SK-N-SH (cell line): Measurements from ENCODE around the gene RAMP1. TPM values are rescaled to one million over a fixed set of nuclear protein-coding genes. Genes with fewer than 3 reads are reported as not detected.

ENCODE experiments used
- CTCF ChIA-PET: fragments of 300-600, 350-600 bp; formaldehyde crosslinking; extraction: SDS; loops from one replicate; lab custom pipeline; 2021; lab: Yijun Ruan, JAX
- POLR2A ChIA-PET: fragments of 350-600 bp; sonication (Branson Sonifier 250); formaldehyde crosslinking; extraction: SDS; loops from one replicate; lab custom pipeline; 2020; ENCODE audit warnings: antibody characterized with exemption, inconsistent platforms; lab: Yijun Ruan, JAX
- DNase-seq: peaks from one replicate; pipeline ENCODE4 v3.0.0; 2012
- H2AFZ ChIP-seq: fragments of 200-600 bp; sonication (generic); 2 replicates; pipeline ENCODE4 v1.8.1; 2016; ENCODE audit warnings: antibody characterized with exemption, mild to moderate bottlenecking, low read depth
- H3F3A ChIP-seq: fragments of 200-600 bp; sonication (generic); replicated peaks from 2 replicates; pipeline ENCODE3; 2016; ENCODE audit warnings: antibody characterized with exemption, mild to moderate bottlenecking; ENCODE audit not compliant: insufficient read depth
- H3K27ac ChIP-seq, 2 experiments: fragments of 200-500 bp in 1 of 2; fragments of 200-600 bp in 1 of 2; sonication (Bioruptor generic) in 1 of 2; sonication (generic), shearing (Covaris generic) in 1 of 2; 2 replicates each; pipeline versions ENCODE4 v1.5.1 to v1.6.1; 2014 to 2016; ENCODE audit warnings: low read depth in 2 of 2, inconsistent platforms in 1 of 2, low read length in 1 of 2, mild to moderate bottlenecking in 1 of 2, mixed read lengths in 1 of 2
- H3K27me3 ChIP-seq: fragments of 200-600 bp; sonication (generic), shearing (Covaris generic); 2 replicates; pipeline ENCODE4 v1.6.1; 2016; ENCODE audit warnings: mixed run types; ENCODE audit not compliant: insufficient read depth
- H3K36me3 ChIP-seq, 2 experiments: fragments of 200-500 bp in 1 of 2; fragments of 200-600 bp in 1 of 2; sonication (Bioruptor generic) in 1 of 2; sonication (generic) in 1 of 2; replicated peaks in 1 of 2; 2 replicates each; pipeline versions ENCODE3 to v1.5.1; 2014 to 2016; ENCODE audit warnings: low read length in 1 of 2, mild to moderate bottlenecking in 1 of 2; ENCODE audit not compliant: insufficient read depth in 2 of 2, control insufficient read depth in 1 of 2
- H3K4me1 ChIP-seq, 2 experiments: fragments of 200-500 bp in 1 of 2; fragments of 200-600 bp in 1 of 2; sonication (Bioruptor generic) in 1 of 2; sonication (generic), shearing (Covaris generic) in 1 of 2; 2 replicates each; pipeline versions ENCODE4 v1.5.1 to v1.6.1; 2014 to 2016; ENCODE audit warnings: low read depth in 1 of 2, low read length in 1 of 2, mixed run types in 1 of 2; ENCODE audit not compliant: insufficient read depth in 2 of 2, control insufficient read depth in 1 of 2
- H3K4me2 ChIP-seq: fragments of 200-600 bp; sonication (generic), shearing (Covaris generic); 2 replicates; pipeline ENCODE4 v1.6.1; 2017; ENCODE audit warnings: mixed run types
- H3K4me3 ChIP-seq, 2 experiments: fragments of 200-500 bp in 1 of 2; fragments of 200-600 bp in 1 of 2; sonication (Bioruptor generic) in 1 of 2; sonication (generic), shearing (Covaris generic) in 1 of 2; 2 replicates each; pipeline versions ENCODE4 v1.5.1 to v1.8.1; 2014 to 2016; ENCODE audit warnings: low read depth in 2 of 2, inconsistent platforms in 1 of 2, low read length in 1 of 2, mild to moderate bottlenecking in 1 of 2, mixed read lengths in 1 of 2, moderate library complexity in 1 of 2
- H3K79me2 ChIP-seq: fragments of 200-600 bp; sonication (generic); 2 replicates; pipeline ENCODE4 v1.8.1; 2017; ENCODE audit warnings: mild to moderate bottlenecking; ENCODE audit not compliant: insufficient read depth
- H3K9ac ChIP-seq: fragments of 200-600 bp; sonication (generic); 2 replicates; pipeline ENCODE4 v1.6.1; 2017; ENCODE audit warnings: mixed run types
- H3K9me2 ChIP-seq: fragments of 200-600 bp; sonication (generic); 2 replicates; pipeline ENCODE4 v1.6.1; 2017; ENCODE audit warnings: mixed run types
- H3K9me3 ChIP-seq: fragments of 200-600 bp; sonication (generic); 2 replicates; pipeline ENCODE4 v1.6.1; 2017; ENCODE audit warnings: mixed run types, mild to moderate bottlenecking, moderate library complexity
- H4K20me1 ChIP-seq: fragments of 200-600 bp; sonication (generic); 2 replicates; pipeline ENCODE4 v1.6.1; 2017; ENCODE audit warnings: mild to moderate bottlenecking, mixed run types; ENCODE audit not compliant: insufficient read depth
- CHD2 ChIP-seq: fragments of 150-350 bp; IDR thresholded peaks from 2 replicates; pipeline ENCODE4 v1.6.1; 2018; ENCODE audit warnings: low read length; ENCODE audit not compliant: partially characterized antibody
- CTCF ChIP-seq: fragments of 200-600 bp; sonication (generic); IDR thresholded peaks from 2 replicates; pipeline ENCODE4 v1.6.1; 2017; ENCODE audit warnings: antibody characterized with exemption, mild to moderate bottlenecking, moderate library complexity
- JUND ChIP-seq: IDR thresholded peaks from 2 replicates; pipeline ENCODE4 v1.4.0; 2012
- NFIC ChIP-seq: IDR thresholded peaks from 2 replicates; pipeline ENCODE4 v1.4.0; 2012; ENCODE audit warnings: borderline replicate concordance
- NRF1 ChIP-seq: IDR thresholded peaks from 2 replicates; pipeline ENCODE4 v1.6.1; 2012; ENCODE audit warnings: low read depth, mild to moderate bottlenecking, low read length
- REST ChIP-seq: IDR thresholded peaks from 2 replicates; pipeline ENCODE4 v1.6.1; 2012; ENCODE audit warnings: mild to moderate bottlenecking, low read depth, low read length, moderate library complexity
- RXRA ChIP-seq: IDR thresholded peaks from 2 replicates; pipeline ENCODE4 v1.4.0; 2012; ENCODE audit warnings: low read depth, mild to moderate bottlenecking, borderline replicate concordance
- SIN3A ChIP-seq: IDR thresholded peaks from 2 replicates; pipeline ENCODE4 v1.6.1; 2012; ENCODE audit warnings: low read depth, mild to moderate bottlenecking, low read length, moderate library complexity, borderline replicate concordance
- SMC3 ChIP-seq: IDR thresholded peaks from 2 replicates; pipeline ENCODE4 v1.6.1; 2012; ENCODE audit warnings: low read depth, low read length, improper control_type of control experiment
- TAF1 ChIP-seq: IDR thresholded peaks from 2 replicates; pipeline ENCODE4 v1.6.1; 2012; ENCODE audit warnings: low read depth, mild to moderate bottlenecking, low read length, moderate library complexity, borderline replicate concordance
- USF1 ChIP-seq: IDR thresholded peaks from 2 replicates; pipeline ENCODE4 v1.4.0; 2012; ENCODE audit warnings: low read depth, borderline replicate concordance
- ZBTB33 ChIP-seq: IDR thresholded peaks from 2 replicates; pipeline ENCODE4 v1.4.0; 2012; ENCODE audit warnings: low read depth, borderline replicate concordance
- WGBS: methylation state at CpG from one replicate; pipeline ENCODE4 v1.1.6; 2017; ENCODE audit warnings: low lambda C conversion rate; 5-methylcytosine and 5-hydroxymethylcytosine counted together
- polyA plus RNA-seq, 3 experiments: library from polyadenylated mRNA; depleted of rRNA; stranded (reverse); fragments of >200 nt; gene quantifications; 2 replicates each; pipeline ENCODE4 v1.2.3, GENCODE V29; 2012

RAMP1 gene
- polyA plus RNA-seq, 1 of the 3 experiments (the other 2 are of a cell fraction) = 27.9 TPM

- Histone ChIP-seq H2AFZ (no peak overlapping the region), H3K79me2 (no peaks in the 10 kb centered on the region), H3K9me3 (no peaks in the 10 kb centered on the region), H3K4me3 (no peak overlapping the region), H4K20me1 (no peaks in the 10 kb centered on the region), H3F3A (peaks cover 6% of the 10 kb centered on the region), H3K36me3 (no peaks in the 10 kb centered on the region), H3K27ac (peak overlapping the region in 1 of 2 experiments; percentile 96; a peak in 2 of 4 replicates), H3K9ac (no peak overlapping the region), H3K9me2 (no peaks in the 10 kb centered on the region), H3K27me3 (no peaks in the 10 kb centered on the region), H3K4me2 (no peak overlapping the region), H3K4me1 (peaks cover 23 to 63% of the 10 kb centered on the region in 2 experiments)
- WGBS = 89% methylated on average over 13 of the region's 22 CpGs
- CTCF ChIA-PET = interaction anchor here (1.5 to 8.0 kb wide), 4 partner anchors 21 to 61 kb away, joined by 4 to 71 read pairs (median 32); no protein-coding TSS in a partner anchor
- POLR2A ChIA-PET = interaction anchor here (4.1 kb wide), 1 partner anchor 22 kb away, joined by 24 read pairs; no protein-coding TSS in a partner anchor
- TF ChIP-seq CTCF (no peak), SIN3A (no peak), CHD2 (no peak), SMC3 (no peak), RXRA (no peak), NFIC (no peak), TAF1 (no peak), JUND (no peak), ZBTB33 (no peak), NRF1 (no peak), USF1 (no peak), REST (no peak)
- DNase-seq = no peak
These were observed 4.4 kb downstream of the RAMP1 start for GRCh38 chr2:237863689-237864443.
